SIG-M5 treated with dmso at 0.1 percent for 504 hours (cell line): ENCODE measurements around the gene RPS6KA2.

Experiments
- DNase-seq: peaks from one replicate; lab custom pipeline; 2025; ENCODE audit not compliant: unreplicated experiment; lab: John Stamatoyannopoulos, UW

Gene RPS6KA2

DNA sequence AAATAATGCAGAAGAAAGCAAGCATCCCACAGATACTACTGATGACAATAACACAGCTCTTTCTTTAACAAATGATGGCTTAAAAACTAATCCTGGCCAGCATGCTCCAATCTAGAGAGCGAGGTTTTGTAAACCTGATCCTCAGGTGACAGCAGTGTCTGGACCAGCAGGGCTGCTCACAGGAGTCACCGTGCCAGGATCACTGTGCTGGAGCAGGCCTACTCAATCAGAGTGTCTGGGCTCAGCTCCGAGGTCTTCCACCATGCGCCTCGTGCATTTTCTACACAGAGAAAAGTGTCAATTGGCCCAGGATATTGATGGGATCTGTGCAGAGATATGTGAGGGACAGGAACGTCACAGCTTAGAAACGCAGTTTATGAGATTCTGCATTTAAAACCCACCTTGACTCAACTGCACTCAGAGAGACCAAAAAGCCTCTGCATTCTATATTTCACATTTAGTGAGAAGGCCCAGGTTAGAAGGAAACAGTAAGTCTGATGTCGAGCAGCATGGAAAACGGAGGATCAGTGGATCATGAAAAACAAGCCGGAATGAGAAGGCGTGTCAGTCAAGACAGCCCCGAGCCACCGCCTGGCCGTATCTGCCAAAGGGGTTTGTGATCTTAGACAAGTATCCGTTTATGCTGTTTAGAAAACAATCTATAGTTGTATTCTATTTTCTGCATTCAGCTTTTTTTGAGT lies 48.4 kb downstream of the RPS6KA2 start:
- no peak for DNase-seq

DNA sequence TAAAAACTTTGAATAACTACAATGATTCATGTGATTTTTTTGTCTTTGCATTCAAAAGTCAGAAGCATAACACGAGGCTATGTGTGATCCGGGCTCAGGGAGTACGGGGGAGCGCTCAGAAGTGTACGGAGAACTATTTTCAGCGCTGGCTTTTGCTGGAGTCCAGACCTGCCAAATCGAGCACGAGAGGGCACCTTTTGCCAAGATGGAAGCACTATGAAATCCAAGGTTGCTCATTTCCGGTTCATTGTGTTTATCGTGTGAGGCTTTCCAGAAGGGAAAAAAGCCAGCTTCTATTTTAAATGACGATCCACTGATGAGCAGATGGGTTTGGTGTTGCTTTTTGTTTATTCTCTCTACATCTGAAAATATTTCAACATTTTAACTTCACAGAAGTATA lies 51.8 kb downstream of the RPS6KA2 start:
- no peak for DNase-seq

DNA sequence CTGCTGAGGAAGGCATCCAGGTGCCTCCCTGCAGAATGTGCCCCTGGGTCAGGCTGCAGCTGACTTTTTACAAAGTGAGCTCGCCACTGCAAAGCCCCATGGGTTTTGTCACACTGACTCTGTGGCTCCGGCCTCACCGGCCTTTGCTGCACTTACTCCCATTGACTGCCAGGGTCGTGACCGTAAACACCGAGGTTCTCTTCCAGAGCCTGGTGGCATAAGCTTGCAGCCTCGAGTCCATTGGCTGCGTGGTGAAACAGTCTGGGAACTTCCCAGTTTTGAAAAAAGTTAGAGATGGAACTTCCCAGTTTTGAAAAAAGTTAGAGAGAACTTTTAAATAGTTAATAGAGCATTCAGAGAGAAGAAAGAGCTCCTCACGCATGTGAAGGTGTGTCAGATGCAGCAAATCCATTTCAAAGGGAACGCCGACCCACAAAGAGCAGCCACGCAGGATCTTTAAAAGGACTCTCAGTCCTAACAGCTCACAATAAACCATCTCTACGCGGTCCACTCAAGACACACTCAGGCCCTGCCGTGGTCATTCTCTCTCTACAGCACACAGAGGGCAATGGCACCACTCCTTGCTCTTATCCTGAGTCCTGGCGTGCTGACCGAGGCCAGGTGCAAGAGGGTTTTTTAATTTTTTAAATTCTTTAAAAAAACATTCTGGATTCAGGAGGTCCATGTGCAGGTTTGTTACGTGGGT lies 53.4 kb downstream of the RPS6KA2 start:
- no peak for DNase-seq

DNA sequence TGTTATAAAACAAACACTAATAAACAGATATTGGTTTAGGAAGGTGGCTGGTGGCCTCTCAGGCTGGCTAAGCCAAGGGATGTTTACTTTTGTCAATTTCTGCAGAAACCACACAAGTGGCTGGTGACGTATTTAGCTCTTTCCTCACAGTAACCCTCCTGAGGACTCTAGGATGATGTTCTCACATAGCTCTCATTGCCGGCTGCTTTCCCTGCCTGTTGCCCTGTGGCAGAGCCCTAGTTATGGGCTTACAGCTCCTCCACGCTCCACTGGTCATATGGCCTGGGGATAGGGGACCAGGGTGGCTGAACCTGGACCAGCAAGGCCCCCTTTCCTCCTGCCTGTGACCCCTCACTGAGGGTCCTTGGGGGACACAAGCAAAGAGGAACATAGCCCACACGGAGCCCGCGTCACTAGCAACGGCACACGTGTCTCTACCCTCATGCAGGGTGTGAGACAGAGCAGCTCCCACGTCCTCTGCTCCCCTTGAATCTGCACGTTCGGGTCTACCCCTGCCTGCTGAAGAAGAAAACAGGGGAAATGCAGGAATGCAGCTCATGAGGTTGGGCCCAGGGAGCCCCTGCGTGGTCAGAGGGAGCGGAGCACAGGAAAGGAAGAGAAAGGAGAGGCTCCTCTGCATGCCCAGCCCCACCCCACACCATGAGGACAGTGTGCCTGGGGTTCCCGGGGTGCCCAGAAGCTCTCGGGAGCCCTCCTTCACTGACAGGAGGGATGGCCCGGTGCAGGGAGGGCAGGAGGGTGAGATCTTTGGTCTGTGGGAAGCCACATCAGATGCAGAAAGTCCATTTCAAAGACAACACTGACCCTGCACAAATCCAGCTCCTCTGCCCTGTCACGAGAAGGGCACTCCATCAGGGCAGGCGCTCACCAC lies 54.4 kb downstream of the RPS6KA2 start:
- no peak for DNase-seq

DNA sequence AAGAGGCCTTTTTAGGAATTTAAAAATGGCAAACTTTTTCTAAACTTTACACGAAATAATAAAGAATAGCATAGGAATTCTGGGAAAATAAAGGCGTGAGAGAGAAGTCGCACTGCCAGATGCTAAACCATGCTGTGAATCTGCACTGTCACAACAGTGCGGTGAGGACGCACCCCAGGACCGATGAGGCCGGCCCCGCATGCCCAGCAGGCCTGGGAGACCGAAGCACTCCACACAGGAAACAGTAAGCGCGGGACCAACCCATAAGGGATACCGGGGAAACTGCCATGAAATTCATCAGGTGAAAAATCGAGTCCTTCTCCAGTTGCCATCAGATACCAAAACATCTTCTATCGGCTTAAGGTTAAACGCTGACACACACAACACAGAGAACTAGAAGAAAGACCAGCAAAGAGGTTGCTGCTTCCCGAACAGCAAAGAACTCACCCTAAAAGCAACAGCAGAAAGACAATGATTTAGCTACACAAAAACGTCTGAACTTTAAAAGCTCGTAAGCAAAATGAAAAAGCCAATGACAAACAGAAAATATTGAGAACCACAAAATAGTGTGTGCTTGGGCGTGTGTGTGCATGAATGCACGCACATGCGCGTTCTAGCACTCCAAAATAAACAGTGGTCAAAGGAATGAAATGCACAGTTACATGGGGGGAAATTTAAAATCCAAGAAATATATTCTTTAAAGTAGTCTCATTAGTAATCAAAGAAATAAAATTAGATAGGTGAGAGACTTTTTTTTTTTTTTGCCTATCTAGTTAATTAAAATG lies 55.9 kb downstream of the RPS6KA2 start:
- no peak for DNase-seq

DNA sequence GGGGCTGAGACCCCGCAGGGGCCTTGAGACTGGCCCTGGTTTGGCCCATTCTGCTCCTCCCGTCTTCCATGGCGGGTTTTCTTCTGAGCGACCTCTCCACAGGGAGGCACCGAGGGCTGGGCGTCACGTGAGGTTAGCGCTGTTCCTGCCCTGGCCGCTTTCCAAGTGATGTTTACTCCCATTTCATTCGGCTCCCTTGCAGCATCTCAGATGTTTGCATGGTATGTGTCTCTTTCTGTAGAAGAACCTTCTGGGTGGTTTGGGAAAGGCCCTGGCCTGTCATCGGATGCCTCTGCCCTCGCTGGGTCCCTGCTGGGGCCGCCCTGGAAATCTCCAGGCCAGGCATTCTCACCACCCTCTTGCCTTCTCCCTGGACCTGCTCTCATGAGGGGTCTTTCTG lies 57.8 kb downstream of the RPS6KA2 start:
- no peak for DNase-seq

DNA sequence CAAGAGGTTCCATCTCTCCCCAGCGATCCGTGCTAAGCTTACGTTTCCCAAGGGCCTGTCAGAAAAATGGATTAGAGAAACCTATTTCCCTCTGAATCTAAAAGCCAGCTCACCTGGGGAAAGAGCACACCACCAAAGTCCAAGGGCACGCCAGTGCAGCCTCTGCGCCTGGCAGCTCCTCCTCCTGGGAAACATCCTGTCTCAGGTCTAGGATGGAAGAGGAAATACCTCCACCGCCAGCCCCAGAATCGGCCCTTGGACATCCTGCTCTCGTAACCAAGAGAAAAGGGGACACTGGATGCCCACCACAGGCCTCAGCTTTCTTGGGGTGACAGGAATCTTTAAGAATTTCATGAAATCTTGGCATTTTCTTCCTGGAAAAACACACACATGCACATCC lies 59.2 kb downstream of the RPS6KA2 start:
- no peak for DNase-seq

DNA sequence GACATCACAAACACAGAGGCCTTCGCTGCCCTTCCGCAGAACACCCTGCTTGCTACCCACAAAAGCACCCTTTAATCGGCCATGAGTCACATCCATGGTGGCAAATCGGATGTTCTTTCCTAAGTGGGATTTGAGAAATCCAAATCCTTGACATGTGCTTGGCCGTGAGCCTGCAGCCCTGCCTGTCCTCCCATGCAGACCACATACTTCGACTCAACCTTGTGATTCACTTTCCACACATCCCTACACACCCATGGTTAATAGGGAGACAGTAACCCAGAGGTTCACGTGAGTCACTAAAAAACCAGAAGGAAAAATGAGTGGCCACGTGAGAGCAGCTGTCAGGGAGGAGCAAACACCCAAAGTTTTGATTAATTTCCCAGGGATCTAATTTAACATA lies 59.9 kb downstream of the RPS6KA2 start:
- no peak for DNase-seq

DNA sequence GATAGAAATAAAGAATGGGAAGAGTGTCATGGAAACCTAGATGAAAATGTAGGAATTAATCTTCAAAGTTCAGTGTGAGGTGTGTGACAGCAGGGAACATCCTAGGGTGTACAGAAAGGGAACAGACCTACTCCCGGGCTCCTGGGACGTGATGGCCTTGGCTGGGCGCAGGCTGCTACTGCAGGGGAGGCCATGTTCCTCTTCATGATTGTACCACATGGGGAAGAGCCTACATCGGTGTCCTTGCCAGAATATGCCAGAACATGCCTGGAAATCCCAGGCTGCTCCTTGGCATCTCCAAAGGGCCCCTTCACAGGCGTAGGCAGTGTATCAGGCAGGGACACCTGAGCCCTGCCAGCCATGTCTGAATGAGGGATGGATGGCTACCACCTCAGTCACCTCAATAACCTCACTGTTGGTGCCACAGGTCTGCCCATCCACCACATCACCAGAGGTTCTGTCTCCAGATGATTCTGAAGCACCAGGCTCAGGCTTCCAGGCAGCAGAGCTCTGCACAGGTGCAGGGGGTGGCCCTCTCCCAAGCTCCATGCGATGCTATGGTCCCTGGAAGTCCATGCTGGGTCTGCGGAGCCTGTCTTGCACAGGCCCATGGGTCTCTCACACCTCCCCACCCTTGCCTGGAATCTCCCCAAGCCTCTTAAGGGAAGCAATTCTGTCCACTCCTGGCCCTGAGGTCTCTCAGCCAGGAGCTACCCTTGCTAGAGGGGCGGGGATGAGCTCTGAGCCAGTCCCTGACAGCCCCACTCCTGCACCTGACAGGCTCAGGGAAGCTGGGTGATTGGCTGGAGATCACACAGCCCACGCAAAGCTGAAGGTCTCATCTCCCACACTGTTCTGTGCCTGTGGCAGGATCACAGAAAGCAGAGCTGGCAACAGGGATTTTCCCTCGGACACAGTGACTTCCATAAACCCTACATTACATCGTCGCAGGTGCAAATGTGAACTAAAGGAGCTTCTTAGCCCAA lies 60.7 kb downstream of the RPS6KA2 start:
- DNase-seq = no peak

DNA sequence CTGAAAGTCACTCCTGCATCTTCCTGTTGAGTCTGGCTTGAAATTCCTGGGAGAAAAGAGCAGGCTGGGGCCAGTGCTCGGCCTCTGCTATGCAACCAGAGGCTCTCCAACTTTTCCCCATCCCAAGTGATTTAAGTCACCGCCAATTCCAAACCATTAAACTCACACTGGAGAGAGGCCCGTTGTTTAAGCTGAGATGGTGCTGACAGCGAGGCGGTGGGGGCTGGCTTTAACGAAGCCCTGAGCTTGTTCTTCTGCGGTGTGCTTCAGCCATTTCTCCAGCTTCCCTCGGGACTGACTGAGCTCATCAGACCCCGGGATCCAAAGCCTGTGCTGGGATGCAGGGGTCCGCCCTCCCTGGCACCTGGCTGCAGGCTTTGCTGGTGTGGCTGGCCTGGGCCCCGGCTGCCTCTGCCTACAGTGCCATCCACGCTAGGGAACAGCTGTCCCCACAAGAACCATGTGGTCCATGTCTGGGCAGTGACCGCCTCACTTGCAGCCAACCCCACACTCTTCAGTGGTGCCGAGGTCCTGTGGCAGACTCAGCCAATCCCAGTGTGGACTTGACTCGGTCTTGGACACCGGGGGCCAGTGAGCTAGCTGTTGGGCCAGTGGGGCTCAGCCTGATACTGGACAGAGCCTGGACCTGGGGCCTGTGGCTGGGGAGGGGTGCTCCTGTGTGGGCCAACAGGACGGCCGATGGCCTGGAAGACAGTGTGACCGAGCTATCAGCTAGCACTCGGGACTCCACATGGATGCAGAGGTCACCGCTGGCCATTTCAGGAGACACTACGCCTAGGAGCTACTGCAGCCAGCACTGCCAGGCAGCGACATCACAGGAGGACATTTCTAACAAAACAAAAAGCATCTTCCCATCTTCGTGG lies 61.7 kb downstream of the RPS6KA2 start:
- DNase-seq = no peak

DNA sequence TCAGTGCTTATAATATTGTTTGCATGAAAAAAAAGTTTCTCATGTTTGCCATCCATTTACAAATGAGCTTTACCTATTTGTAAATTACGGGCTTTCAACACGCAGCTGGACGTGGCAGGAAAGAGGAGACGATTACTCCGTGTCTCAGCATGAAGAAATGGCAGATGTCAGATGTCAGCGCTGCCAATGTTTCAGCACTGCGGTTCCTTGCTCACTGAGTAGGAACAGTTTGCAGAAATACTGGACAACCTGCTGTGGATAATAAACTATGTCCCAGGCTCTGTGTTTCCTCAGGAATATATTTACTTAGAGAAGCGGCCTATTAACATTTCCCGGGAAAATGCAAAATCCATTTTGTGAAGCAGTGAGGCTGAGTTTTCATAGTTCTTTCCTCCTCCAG lies 63.2 kb downstream of the RPS6KA2 start:
- DNase-seq = no peak

DNA sequence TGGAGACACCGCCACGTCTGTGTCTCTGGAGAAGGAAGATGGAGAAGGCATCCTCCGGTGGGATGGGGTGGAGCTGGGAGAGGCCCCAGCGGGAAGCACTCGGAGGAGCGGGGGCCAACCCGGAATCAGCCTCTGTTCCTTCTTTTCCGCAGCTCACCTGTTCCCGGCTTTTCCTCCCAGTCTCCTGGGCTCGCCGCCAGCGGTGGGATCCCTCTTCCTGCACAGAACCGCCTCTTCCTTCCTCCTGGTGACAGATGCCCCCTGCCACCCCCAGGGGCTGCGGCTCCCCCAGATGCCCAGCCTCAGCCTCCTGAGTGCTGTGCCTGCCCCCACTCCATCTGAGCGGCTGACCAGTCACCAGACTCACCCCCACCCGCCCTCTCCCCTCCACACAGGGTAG lies 63.9 kb downstream of the RPS6KA2 start:
- DNase-seq = no peak

DNA sequence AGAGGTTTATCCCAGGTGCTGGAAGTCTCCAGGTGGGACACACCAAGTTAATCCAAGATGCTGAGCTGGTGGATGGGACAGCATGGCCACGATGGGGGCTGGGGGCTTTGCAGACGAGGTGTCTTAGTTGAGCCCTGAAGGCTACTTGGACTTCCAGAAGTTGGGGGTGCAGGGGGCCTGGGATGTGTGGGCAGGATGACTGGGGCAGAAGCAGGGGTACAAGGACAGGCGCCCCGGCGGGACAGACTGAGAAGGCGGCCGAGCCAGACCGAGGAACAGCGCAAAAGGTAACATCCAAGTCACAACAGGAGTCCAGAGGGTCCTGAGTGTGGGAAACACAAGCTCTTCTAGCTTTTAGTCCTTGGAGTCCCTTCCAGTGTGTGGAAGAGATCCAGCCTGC lies 64.3 kb downstream of the RPS6KA2 start:
- DNase-seq = no peak

DNA sequence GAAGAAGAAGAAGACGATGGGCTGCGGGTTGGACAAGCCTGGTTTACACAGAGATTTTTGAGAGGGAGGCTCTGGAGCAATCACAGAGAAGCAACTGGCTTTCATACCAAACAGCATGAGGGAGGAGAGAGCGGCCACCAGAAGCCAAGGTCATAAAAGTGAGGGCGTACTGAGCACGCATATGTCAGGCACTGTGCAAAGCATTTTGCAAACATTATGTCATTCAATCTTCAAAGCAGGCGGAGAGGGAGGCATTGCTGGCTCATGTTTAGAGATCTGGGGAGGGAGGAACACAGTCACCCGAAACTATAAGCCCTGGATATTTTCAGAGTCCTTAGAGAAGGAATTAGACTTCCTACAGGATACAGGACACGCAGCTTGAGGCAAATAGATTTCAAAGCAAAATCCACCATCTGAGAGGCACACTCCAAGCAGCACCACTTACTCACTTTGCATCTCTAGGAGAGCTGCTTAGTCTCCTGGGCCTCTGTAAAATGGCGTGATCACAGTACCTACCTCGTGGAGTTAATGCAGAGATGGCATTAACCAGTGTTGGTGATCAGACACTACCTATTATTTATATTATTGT lies 65.2 kb downstream of the RPS6KA2 start:
- no peak for DNase-seq

DNA sequence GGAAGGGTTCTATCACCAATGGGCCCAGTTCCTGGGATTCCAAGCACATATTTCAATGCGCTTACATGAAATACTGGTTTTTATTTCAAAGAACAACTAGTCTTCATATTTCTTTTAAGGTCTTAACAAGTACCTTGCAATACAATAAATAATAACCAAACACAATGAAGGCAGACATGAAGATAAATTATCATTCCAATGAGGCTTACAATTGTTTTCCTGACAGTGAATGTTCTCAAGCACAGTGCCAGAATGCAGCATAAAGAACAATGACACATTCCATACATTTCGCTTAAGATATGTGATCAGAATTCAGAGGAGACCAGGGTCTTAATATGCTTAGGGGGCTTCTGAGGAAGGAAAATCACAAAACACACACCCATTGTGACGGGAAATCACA lies 66.8 kb downstream of the RPS6KA2 start:
- no peak for DNase-seq

DNA sequence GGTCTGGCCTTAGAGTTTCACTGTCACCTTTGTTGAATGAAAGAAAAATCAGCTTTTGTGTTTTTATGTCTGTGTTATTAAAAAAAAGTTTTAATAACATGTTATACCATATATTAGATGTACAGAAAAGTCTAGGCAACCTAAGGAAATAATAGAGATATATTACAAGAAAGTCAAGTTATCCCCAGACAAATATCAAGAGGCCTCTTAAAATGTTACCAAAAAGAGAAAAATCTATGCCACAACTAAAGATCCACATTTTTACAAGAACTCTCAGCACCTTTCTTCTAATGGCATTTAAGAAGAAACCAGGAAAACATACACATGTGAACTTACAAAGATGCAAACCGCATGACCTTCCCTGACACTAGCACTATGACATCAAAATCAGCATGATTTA lies 67.4 kb downstream of the RPS6KA2 start:
- no peak for DNase-seq

DNA sequence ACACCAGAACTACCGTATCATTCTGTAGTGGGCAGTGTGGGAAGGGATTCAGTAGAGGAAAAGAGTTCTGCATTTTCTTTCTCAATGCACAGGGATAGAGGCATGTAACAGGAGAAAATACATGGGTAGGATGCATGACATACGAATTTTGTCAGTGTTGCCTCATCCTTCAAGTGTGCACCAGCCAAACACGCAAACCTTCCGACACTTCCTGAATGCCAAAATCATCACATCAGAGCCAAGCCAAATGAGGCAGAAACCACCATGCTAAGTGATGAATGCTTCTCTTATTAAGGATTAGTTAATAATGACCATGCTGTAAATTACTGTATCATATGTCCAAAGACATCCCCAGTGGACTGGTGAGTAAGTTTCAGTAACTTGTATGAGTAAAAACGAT lies 67.8 kb downstream of the RPS6KA2 start:
- no peak for DNase-seq

DNA sequence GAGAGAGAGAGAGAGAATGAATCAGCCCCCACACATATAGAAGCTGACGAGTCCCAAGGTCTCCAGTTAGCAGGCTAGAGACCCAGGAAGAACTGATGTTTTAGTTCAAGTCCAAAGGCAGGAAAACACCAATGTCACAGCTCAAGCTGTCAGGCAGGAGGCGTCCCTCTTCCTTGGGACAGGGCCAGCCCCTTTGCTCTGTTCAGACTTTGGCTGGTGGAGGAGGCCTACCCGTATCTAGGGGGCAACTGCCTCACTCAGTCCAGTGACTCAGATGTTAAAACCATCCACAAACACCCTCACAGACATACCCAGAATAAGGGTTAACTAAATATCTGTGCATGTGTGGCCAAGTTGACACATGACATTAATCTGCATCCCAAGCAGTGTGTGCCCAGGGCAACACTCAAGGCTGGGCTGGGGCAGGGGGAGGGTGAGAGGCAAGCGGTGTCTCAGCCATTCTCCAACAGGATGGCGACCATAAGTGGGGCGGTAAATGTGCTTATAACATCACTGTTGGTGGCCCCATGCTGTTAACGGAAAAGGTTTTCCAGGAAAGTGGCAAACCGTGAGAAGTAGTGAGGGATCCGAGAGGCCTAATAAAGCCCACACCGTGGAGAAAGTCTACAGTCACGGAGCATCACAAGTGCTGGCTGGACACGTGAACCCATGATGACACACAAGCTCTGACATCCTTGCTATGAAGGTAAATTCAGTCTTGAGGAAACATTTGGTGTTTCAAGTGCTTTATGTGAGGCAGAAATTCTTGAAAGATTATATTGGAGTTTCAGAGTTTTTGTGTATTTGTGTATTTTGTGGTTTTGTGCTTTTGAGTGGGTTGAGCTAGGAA lies 68.7 kb downstream of the RPS6KA2 start:
- DNase-seq = no peak
